Sigmoid colon (tissue), 7 donors: Measurements from ENCODE around the gene QTRT2. TPM values are rescaled to one million over a fixed set of nuclear protein-coding genes. Genes with fewer than 3 reads are reported as not detected.

ENCODE experiments used
- DNase-seq: peaks from one replicate; pipeline ENCODE4 v3.0.0-alpha.2; 2019
- H3K27ac ChIP-seq, 4 donors: fragments of 200-600 bp; sonication (generic); one replicate each; pipeline ENCODE4 v1.5.1; 2016 to 2019; ENCODE audit warnings: mild to moderate bottlenecking in 1 of 4
- H3K27me3 ChIP-seq, 3 donors: fragments of 200-600 bp; sonication (generic); one replicate each; pipeline ENCODE4 v1.5.1; 2019; ENCODE audit warnings: mild to moderate bottlenecking in 1 of 3
- H3K36me3 ChIP-seq, 4 donors: fragments of 200-600 bp; sonication (generic); one replicate each; pipeline ENCODE4 v1.5.1; 2016 to 2019
- H3K4me1 ChIP-seq, 4 donors: fragments of 200-600 bp; sonication (generic); one replicate each; pipeline ENCODE4 v1.5.1; 2017 to 2019
- H3K4me3 ChIP-seq, 4 donors: fragments of 200-600 bp; sonication (generic); one replicate each; pipeline ENCODE4 v1.5.1; 2017 to 2019; ENCODE audit warnings: mild to moderate bottlenecking in 2 of 4, moderate library complexity in 1 of 4
- H3K9me3 ChIP-seq, 4 donors: fragments of 200-600 bp in 3 of 4; sonication (generic) in 3 of 4; one replicate each; pipeline versions ENCODE4 v1.5.1 to v1.6.1; 2013 to 2019
- CTCF ChIP-seq, 4 experiments: fragments of 450-650 bp in 3 of 4; fragments of 200-600 bp in 1 of 4; IDR thresholded peaks; one replicate each; pipeline ENCODE4 v1.5.1; 2016 to 2019; ENCODE audit warnings: antibody characterized with exemption in 4 of 4, mild to moderate bottlenecking in 3 of 4, moderate library complexity in 2 of 4
- EP300 ChIP-seq, 4 donors: sonication (generic); formaldehyde crosslinking; IDR thresholded peaks; one replicate each; pipeline ENCODE4 v1.6.1; 2017; ENCODE audit warnings: antibody characterized with exemption in 4 of 4
- POLR2A ChIP-seq, 2 donors: fragments of 450-650 bp; IDR thresholded peaks; one replicate each; pipeline ENCODE4 v1.6.1; 2016; ENCODE audit warnings: antibody characterized with exemption in 2 of 2, mild to moderate bottlenecking in 2 of 2, moderate library complexity in 2 of 2
- POLR2AphosphoS5 ChIP-seq, 4 donors: sonication (generic); formaldehyde crosslinking; IDR thresholded peaks; one replicate each; pipeline ENCODE4 v1.6.1; 2017; ENCODE audit warnings: antibody characterized with exemption in 4 of 4
- WGBS, 2 donors: extraction: QIAGEN DNeasy Blood & Tissue Kit; methylation state at CpG; one replicate each; pipeline ENCODE4 v1.1.7; 2013; 5-methylcytosine and 5-hydroxymethylcytosine counted together
- intact Hi-C: fragments of 100-400 bp; cut with DNase I; formaldehyde crosslinking; loops from one replicate; pipeline ENCODE4 v1.15.1; 2023
- polyA plus RNA-seq, 3 donors: library from polyadenylated mRNA; stranded (reverse); fragments of 200-250 nt; gene quantifications; one replicate each; pipeline ENCODE4 v1.2.3, GENCODE V29; 2013
- total RNA-seq, 4 donors: library from RNA; depleted of rRNA; stranded (reverse); fragments of >200 nt; gene quantifications; one replicate each; pipeline ENCODE4 v1.1.0, GENCODE V29; 2016
- donor health status: healthy with polysubstance abuse.
- donor health status: Bipolar disorder and iron deficiency.
- donor health status: healthy.

Gene QTRT2
- total and polyA plus RNA-seq, 7 donors, result 5.8 to 17.5 (median 10.2) TPM

GRCh38 chr3:114068336-114068735 is 11.8 kb downstream of the QTRT2 start:
- DNase-seq, result no peak
- no peak for TF ChIP-seq POLR2A (IDR thresholded peaks at IDR 0.05)
- TF ChIP-seq EP300 (IDR thresholded peaks at IDR 0.05), result no peak
- no peak for TF ChIP-seq CTCF (IDR thresholded peaks at IDR 0.05)
- no peak for TF ChIP-seq POLR2AphosphoS5 (IDR thresholded peaks at IDR 0.05)
- no peaks in the 10 kb centered on the region for H3K9me3 ChIP-seq
- H3K4me1 ChIP-seq, result no peaks in the 10 kb centered on the region
- WGBS, 2 donors, result 95 to 97% methylated on average over 4 of the region's 4 CpGs
- intact Hi-C loops, result no loop called here
- H3K4me3 ChIP-seq, result no peak overlapping the region
- H3K27me3 ChIP-seq, result no peaks in the 10 kb centered on the region
- H3K36me3 ChIP-seq, result peaks cover 0 to 74% (median 27%) of the 10 kb centered on the region in 4 donors
- H3K27ac ChIP-seq, result peak overlapping the region in 1 of 4 donors; percentile 30

- peaks cover 0 to 88% (median 32%) of the 10 kb centered on the region in 4 donors for H3K36me3 ChIP-seq
- WGBS, 2 donors, result 70 to 84% methylated on average over 1 of the region's 1 CpG
- H3K27ac ChIP-seq, result no peak overlapping the region
- H3K9me3 ChIP-seq, result no peaks in the 10 kb centered on the region
- no peaks in the 10 kb centered on the region for H3K27me3 ChIP-seq
- H3K4me3 ChIP-seq, result no peak overlapping the region
- no peak for TF ChIP-seq POLR2A (IDR thresholded peaks at IDR 0.05)
- TF ChIP-seq POLR2AphosphoS5 (IDR thresholded peaks at IDR 0.05), result no peak
- TF ChIP-seq CTCF (IDR thresholded peaks at IDR 0.05), result no peak
- no peak for TF ChIP-seq EP300 (IDR thresholded peaks at IDR 0.05)
- DNase-seq, result no peak
- H3K4me1 ChIP-seq, result no peaks in the 10 kb centered on the region
- intact Hi-C loops, result no loop called here
Observed at GRCh38 chr3:114071786-114072185, 15.2 kb downstream of the QTRT2 start.

GRCh38 chr3:114076711-114077110 is 20.2 kb downstream of the QTRT2 start:
- no peak for DNase-seq
- H3K4me1 ChIP-seq, result no peaks in the 10 kb centered on the region
- H3K27ac ChIP-seq, result no peak overlapping the region
- no peak overlapping the region for H3K4me3 ChIP-seq
- H3K9me3 ChIP-seq, result no peaks in the 10 kb centered on the region
- H3K27me3 ChIP-seq, result no peaks in the 10 kb centered on the region
- peaks cover 0 to 100% (median 44%) of the 10 kb centered on the region in 4 donors for H3K36me3 ChIP-seq
- TF ChIP-seq CTCF (IDR thresholded peaks at IDR 0.05) (no peak), POLR2A (IDR thresholded peaks at IDR 0.05) (no peak), POLR2AphosphoS5 (IDR thresholded peaks at IDR 0.05) (no peak), EP300 (IDR thresholded peaks at IDR 0.05) (no peak)
- 94% methylated on average over 6 of the region's 6 CpGs for WGBS, 2 donors
- intact Hi-C loops, result no loop called here

GRCh38 chr3:114078126-114078525 is 21.6 kb downstream of the QTRT2 start:
- TF ChIP-seq POLR2A (IDR thresholded peaks at IDR 0.05) (no peak), POLR2AphosphoS5 (IDR thresholded peaks at IDR 0.05) (no peak), EP300 (IDR thresholded peaks at IDR 0.05) (no peak), CTCF (IDR thresholded peaks at IDR 0.05) (no peak)
- no peaks in the 10 kb centered on the region for H3K9me3 ChIP-seq
- intact Hi-C loops, result no loop called here
- DNase-seq, result no peak
- no peaks in the 10 kb centered on the region for H3K4me1 ChIP-seq
- H3K4me3 ChIP-seq, result no peak overlapping the region
- H3K27ac ChIP-seq, result no peak overlapping the region
- peaks cover 0 to 100% (median 41%) of the 10 kb centered on the region in 4 donors for H3K36me3 ChIP-seq
- no peaks in the 10 kb centered on the region for H3K27me3 ChIP-seq

- no peak for DNase-seq
- H3K27ac ChIP-seq, result no peak overlapping the region
- H3K9me3 ChIP-seq, result no peaks in the 10 kb centered on the region
- no peak overlapping the region for H3K4me3 ChIP-seq
- H3K4me1 ChIP-seq, result no peaks in the 10 kb centered on the region
- 89 to 94% methylated on average over 5 of the region's 5 CpGs for WGBS, 2 donors
- intact Hi-C loops, result no loop called here
- TF ChIP-seq EP300 (IDR thresholded peaks at IDR 0.05), result no peak
- TF ChIP-seq CTCF (IDR thresholded peaks at IDR 0.05), result no peak
- no peak for TF ChIP-seq POLR2AphosphoS5 (IDR thresholded peaks at IDR 0.05)
- TF ChIP-seq POLR2A (IDR thresholded peaks at IDR 0.05), result no peak
- no peaks in the 10 kb centered on the region for H3K27me3 ChIP-seq
- peaks cover 0 to 100% (median 36%) of the 10 kb centered on the region in 4 donors for H3K36me3 ChIP-seq
Observed at GRCh38 chr3:114079761-114080160, 23.2 kb downstream of the QTRT2 start.
